HG02588 (cell line): ENCODE data around the gene AGPAT4.

Experiments used
- ATAC-seq: cut with Tn5 transposase; IDR thresholded peaks from one replicate; pipeline ENCODE4 v1.9.1; 2021; ENCODE audit warnings: mild to moderate bottlenecking, moderate library complexity; ENCODE audit not compliant: unreplicated experiment

Gene AGPAT4

GRCh38 chr6:161169035-161169434 lies 104.8 kb downstream of the AGPAT4 start:
- no peak for ATAC-seq

- no peak for ATAC-seq
Measured at GRCh38 chr6:161168281-161168891, 105.5 kb downstream of the AGPAT4 start.

GRCh38 chr6:161166677-161167076 lies 107.2 kb downstream of the AGPAT4 start:
- no peak for ATAC-seq

GRCh38 chr6:161166176-161166575 lies 107.7 kb downstream of the AGPAT4 start:
- no peak for ATAC-seq

GRCh38 chr6:161164182-161164625 lies 109.7 kb downstream of the AGPAT4 start:
- no peak for ATAC-seq

- ATAC-seq = no peak
Measured at GRCh38 chr6:161163466-161164181, 110.2 kb downstream of the AGPAT4 start.

GRCh38 chr6:161162722-161163121 lies 111.1 kb downstream of the AGPAT4 start:
- no peak for ATAC-seq

GRCh38 chr6:161161889-161162624 lies 111.8 kb downstream of the AGPAT4 start:
- ATAC-seq = no peak

- no peak for ATAC-seq
Measured at GRCh38 chr6:161161121-161161520, 112.7 kb downstream of the AGPAT4 start.

- no peak for ATAC-seq
Measured at GRCh38 chr6:161154796-161155335, 119.0 kb downstream of the AGPAT4 start.

GRCh38 chr6:161153725-161154124 lies 120.1 kb downstream of the AGPAT4 start:
- ATAC-seq = no peak

GRCh38 chr6:161152907-161153662 lies 120.8 kb downstream of the AGPAT4 start:
- no peak for ATAC-seq

- no peak for ATAC-seq
Measured at GRCh38 chr6:161152527-161152862, 121.4 kb downstream of the AGPAT4 start.

GRCh38 chr6:161151660-161152526 lies 122.0 kb downstream of the AGPAT4 start:
- ATAC-seq = no peak

GRCh38 chr6:161151059-161151645 lies 122.7 kb downstream of the AGPAT4 start:
- no peak for ATAC-seq

GRCh38 chr6:161150566-161150965 lies 123.3 kb downstream of the AGPAT4 start:
- ATAC-seq = no peak

GRCh38 chr6:161150136-161150535 lies 123.7 kb downstream of the AGPAT4 start:
- ATAC-seq = no peak

GRCh38 chr6:161143663-161144430 lies 130.0 kb downstream of the AGPAT4 start:
- ATAC-seq = no peak

GRCh38 chr6:161142957-161143296 lies 130.9 kb downstream of the AGPAT4 start:
- ATAC-seq = no peak
